NB4 (cell line): ENCODE data around the gene ZNHIT1.
"Not testable (repeated sequence)": the region's sequence is repeated elsewhere in the genome, so short reads cannot be mapped to it uniquely, and the experiment has no call there.

Source experiments
- DNase-seq: peaks from one replicate; pipeline ENCODE4 v3.0.0; 2010; ENCODE audit warnings: low read depth
- H3K4me3 ChIP-seq: one replicate; pipeline ENCODE4 v1.5.1; 2011; ENCODE audit warnings: mild to moderate bottlenecking, low read depth, low read length, moderate library complexity
- MYC ChIP-seq: IDR thresholded peaks from 2 replicates; pipeline ENCODE4 v1.6.1; 2011; ENCODE audit warnings: low read depth, low read length
- POLR2A ChIP-seq: IDR thresholded peaks from 2 replicates; pipeline ENCODE4 v1.6.1; 2011; ENCODE audit warnings: mild to moderate bottlenecking; ENCODE audit not compliant: insufficient read length; ENCODE audit errors: extremely low read depth
- TF ChIP-seq, protein P1 (sequence below): IDR thresholded peaks from 2 replicates; pipeline ENCODE4 v1.6.1; 2011; ENCODE audit warnings: low read depth, low read length
- TF ChIP-seq, protein P2 (sequence below): IDR thresholded peaks from one replicate; pipeline ENCODE4 v1.5.1; 2012; ENCODE audit warnings: low read depth, low read length

Gene ZNHIT1

DNA sequence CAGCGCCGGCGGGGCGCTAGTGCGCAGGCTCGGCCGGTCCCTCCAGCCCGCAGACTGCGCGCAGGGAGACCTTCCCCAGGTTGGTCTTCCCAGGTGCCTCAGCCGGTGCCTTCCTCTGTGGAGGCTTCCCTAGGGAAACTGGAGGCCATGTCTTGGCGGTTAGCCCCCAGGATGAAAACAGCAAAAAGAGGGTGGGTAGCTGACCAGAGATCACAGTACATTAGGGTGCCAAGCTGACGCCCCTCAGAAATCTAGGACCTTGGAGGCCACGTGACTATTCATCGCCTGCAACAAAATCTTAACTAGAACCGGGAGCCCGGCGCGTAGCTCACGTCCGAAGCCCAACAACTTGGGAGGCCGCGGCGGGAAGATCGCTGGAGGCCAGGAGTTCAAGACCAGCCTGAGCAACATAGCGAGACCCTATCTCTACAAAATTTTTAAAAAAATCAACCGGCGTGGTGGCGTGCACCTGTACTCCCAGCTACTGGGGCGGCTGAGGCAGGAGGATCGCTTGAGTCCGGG, 27.2 kb downstream of the ZNHIT1 start:
- H3K4me3 ChIP-seq = peak overlapping the region; percentile 100
- TF ChIP-seq MYC (peak; percentile 48), POLR2A (peak; percentile 42)
- TF ChIP-seq, protein P1, sequence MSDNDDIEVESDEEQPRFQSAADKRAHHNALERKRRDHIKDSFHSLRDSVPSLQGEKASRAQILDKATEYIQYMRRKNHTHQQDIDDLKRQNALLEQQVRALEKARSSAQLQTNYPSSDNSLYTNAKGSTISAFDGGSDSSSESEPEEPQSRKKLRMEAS = peak; percentile 84
- TF ChIP-seq, protein P2, sequence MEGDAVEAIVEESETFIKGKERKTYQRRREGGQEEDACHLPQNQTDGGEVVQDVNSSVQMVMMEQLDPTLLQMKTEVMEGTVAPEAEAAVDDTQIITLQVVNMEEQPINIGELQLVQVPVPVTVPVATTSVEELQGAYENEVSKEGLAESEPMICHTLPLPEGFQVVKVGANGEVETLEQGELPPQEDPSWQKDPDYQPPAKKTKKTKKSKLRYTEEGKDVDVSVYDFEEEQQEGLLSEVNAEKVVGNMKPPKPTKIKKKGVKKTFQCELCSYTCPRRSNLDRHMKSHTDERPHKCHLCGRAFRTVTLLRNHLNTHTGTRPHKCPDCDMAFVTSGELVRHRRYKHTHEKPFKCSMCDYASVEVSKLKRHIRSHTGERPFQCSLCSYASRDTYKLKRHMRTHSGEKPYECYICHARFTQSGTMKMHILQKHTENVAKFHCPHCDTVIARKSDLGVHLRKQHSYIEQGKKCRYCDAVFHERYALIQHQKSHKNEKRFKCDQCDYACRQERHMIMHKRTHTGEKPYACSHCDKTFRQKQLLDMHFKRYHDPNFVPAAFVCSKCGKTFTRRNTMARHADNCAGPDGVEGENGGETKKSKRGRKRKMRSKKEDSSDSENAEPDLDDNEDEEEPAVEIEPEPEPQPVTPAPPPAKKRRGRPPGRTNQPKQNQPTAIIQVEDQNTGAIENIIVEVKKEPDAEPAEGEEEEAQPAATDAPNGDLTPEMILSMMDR = no peak
- no peak for DNase-seq

DNA sequence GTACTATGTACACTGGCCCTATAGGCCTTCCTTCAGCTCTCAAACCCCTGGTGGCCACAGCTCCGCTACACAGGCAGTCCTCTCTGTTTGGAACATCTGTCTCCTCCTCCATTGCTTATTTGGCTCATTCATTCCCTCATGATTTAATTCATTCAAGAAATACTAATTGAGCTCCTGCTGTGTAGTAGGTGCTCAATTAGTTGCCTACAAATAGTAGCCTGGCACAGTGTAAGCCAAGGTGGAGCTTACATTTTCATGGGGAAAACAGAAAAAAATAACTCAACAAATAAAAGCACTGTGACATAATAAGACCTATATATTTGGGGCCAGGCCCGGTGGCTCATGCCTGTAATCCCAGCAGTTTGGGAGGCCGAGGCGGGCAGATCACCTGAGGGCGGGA, 30.3 kb downstream of the ZNHIT1 start:
- no peak for DNase-seq
- no peak overlapping the region for H3K4me3 ChIP-seq
- TF ChIP-seq, protein P1 = no peak
- TF ChIP-seq POLR2A (no peak), MYC (no peak)
- TF ChIP-seq, protein P2 = no peak

DNA sequence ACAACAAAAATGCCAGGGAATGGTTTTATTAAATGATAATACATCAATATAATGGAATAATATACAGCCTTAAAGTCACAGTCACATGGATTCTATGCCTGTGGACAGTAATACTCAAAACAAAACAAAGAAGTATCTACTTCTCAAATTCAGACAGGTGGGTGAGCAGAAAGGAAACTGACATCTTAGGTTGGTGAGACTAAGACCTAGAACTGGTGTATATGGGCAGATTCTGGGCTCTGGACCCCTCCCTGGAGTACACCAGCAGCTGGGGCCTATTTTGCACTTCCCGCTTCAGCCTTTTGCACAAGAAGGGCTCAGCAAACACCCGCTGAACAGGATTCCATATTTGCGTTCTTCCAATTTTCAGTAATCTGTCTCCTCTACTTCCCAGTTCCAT, 32.4 kb downstream of the ZNHIT1 start:
- TF ChIP-seq, protein P2 = no peak
- TF ChIP-seq MYC = no peak
- TF ChIP-seq, protein P1 = no peak
- no peak for TF ChIP-seq POLR2A
- peak overlapping the region; percentile 94 for H3K4me3 ChIP-seq
- no peak for DNase-seq

DNA sequence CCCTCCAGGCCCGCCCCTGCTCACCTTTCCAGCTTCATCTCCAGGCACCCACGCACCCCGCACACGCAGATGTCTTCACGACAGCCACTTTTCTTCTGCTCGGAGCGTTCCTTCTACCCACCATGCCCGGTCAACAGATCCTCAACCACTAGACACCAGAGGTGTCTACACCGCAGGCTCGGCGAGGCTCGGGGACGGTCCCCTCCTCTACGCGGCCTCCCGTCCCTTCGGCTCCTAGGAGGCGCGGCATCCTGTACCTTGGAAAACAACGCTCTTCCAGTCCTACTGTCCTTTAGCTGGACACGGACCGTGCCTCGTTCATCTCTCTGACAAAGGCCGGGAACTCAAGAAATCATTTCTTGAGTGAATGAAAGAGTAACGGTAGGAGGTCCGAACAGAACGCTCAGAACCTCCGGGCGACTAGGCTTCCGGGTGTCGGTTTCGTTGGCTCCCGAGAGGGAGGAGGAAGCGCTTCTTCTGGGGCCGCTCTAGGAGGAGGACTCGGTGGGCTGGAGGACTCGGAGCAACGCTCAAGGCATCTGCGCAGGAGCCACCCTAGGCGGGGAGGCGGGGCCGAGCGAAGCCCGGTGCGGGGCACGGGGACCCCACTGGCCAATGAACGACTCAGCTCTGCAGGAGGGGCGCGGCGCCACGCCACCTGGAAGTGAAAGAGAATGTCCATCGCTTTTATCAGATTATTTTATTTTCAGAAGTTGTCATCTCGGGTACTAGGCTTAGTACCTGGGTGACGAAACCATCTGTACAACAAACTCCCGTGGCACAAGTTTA, 34.1 kb downstream of the ZNHIT1 start:
- peak; percentile 100 for DNase-seq
- TF ChIP-seq, protein P2 = no peak
- TF ChIP-seq, protein P1 = peak; percentile 89
- TF ChIP-seq MYC = peak; percentile 84; the same call in 1 of the 2 replicates
- peak; percentile 88 for TF ChIP-seq POLR2A
- peak overlapping the region; percentile 94 for H3K4me3 ChIP-seq

DNA sequence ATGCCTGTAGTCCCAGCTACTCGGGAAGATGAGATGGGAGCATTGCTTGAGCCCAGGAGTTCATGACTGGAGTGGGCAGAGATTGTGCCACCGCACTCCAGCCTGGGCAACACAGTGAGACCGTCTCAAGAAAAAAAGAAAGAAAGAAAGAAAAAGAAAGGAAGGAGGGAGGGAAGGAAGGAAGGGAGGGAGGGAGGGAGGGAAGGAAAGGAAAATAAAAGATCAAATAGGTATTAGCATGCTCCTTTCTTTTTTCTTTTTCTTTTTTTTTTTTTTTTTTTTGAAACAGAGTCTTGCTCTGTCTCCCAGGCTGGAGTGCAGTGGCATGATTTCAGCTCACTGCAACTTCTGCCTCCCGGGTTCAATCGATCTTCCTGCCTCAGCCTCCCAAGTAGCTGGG, 35.2 kb downstream of the ZNHIT1 start:
- not testable (repeated sequence) for DNase-seq, H3K4me3 ChIP-seq

DNA sequence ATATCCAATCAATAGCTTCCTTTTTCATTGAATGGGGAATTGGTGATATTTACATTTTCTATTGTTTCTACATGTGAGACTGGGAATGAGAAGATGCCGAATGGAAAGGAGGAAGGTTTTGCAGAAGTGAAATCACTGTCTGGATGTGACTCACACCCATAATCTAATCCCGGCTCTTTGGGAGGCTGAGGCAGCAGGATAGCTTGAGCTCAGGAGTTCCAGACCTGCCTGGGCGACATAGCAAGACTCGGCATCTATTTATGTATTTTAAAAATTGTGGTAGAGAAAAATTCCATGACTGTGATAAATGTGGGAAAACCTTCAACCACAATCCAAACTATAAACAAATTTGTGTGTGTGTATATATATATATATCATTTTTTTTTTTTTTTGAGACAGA, 37.8 kb downstream of the ZNHIT1 start:
- H3K4me3 ChIP-seq = no peak overlapping the region
- TF ChIP-seq, protein P2 = no peak
- TF ChIP-seq POLR2A (no peak), MYC (no peak)
- TF ChIP-seq, protein P1 = no peak
- DNase-seq = no peak
